ENCODE data around the gene TCP11.
"Not testable (repeated sequence)": the region's sequence is repeated elsewhere in the genome, so short reads cannot be mapped to it uniquely, and the experiment has no call there.

The TCP11 gene

GRCh38 chr6:35146453-35146852 lies 5.3 kb upstream of the TCP11 start:
- peak; percentile 77 for DNase-seq (ENCODE audit: low spot score)

GRCh38 chr6:35145757-35146156 lies 4.6 kb upstream of the TCP11 start:
- no peak for DNase-seq (ENCODE audit: low spot score)

- DNase-seq (ENCODE audit: low spot score) = no peak
Measured at GRCh38 chr6:35142588-35143569, 1.7 kb upstream of the TCP11 start.

GRCh38 chr6:35140639-35141006 lies 516 bp downstream of the TCP11 start:
- DNase-seq (ENCODE audit: low spot score) = no peak

- DNase-seq (ENCODE audit: low spot score) = peak; percentile 46
Measured at GRCh38 chr6:35139924-35140638, 1.1 kb downstream of the TCP11 start.

- DNase-seq (ENCODE audit: low spot score) = no peak
Measured at GRCh38 chr6:35139470-35139869, 1.7 kb downstream of the TCP11 start.

GRCh38 chr6:35138191-35138590 lies 2.9 kb downstream of the TCP11 start:
- DNase-seq (ENCODE audit: low spot score) = not testable (repeated sequence)

GRCh38 chr6:35136185-35136584 lies 5.0 kb downstream of the TCP11 start:
- no peak for DNase-seq (ENCODE audit: low spot score)

GRCh38 chr6:35128496-35128895 lies 12.6 kb downstream of the TCP11 start:
- no peak for DNase-seq (ENCODE audit: low spot score)

GRCh38 chr6:35128042-35128441 lies 13.1 kb downstream of the TCP11 start:
- no peak for DNase-seq (ENCODE audit: low spot score)

- DNase-seq (ENCODE audit: low spot score) = no peak
Measured at GRCh38 chr6:35124356-35124755, 16.8 kb downstream of the TCP11 start.

- DNase-seq (ENCODE audit: low spot score) = no peak
Measured at GRCh38 chr6:35120746-35121145, 20.4 kb downstream of the TCP11 start.

- DNase-seq (ENCODE audit: low spot score) = no peak
Measured at GRCh38 chr6:35108309-35108885, 32.7 kb downstream of the TCP11 start.

GRCh38 chr6:35107761-35108160 lies 33.4 kb downstream of the TCP11 start:
- not testable (repeated sequence) for DNase-seq (ENCODE audit: low spot score)

GRCh38 chr6:35107208-35107607 lies 33.9 kb downstream of the TCP11 start:
- not testable (repeated sequence) for DNase-seq (ENCODE audit: low spot score)

- DNase-seq (ENCODE audit: low spot score) = not testable (repeated sequence)
Measured at GRCh38 chr6:35106061-35106460, 35.1 kb downstream of the TCP11 start.

GRCh38 chr6:35105078-35105477 lies 36.1 kb downstream of the TCP11 start:
- no peak for DNase-seq (ENCODE audit: low spot score)

- no peak for DNase-seq (ENCODE audit: low spot score)
Measured at GRCh38 chr6:35099116-35099515, 42.0 kb downstream of the TCP11 start.

- no peak for DNase-seq (ENCODE audit: low spot score)
Measured at GRCh38 chr6:35096129-35096862, 44.8 kb downstream of the TCP11 start.

- no peak for DNase-seq (ENCODE audit: low spot score)
Measured at GRCh38 chr6:35094183-35094582, 47.0 kb downstream of the TCP11 start.

GRCh38 chr6:35093783-35094182 lies 47.4 kb downstream of the TCP11 start:
- DNase-seq (ENCODE audit: low spot score) = no peak

- DNase-seq (ENCODE audit: low spot score) = no peak
Measured at GRCh38 chr6:35093118-35093445, 48.1 kb downstream of the TCP11 start.
